ENCODE measurements around the gene JUNB. TPM values are rescaled to one million over a fixed set of nuclear protein-coding genes. Genes with fewer than 3 reads are reported as not detected.

The JUNB gene
- total and polyA plus RNA-seq, 2 of the 4 experiments (the other 2 are of a cell fraction), result 20.8 to 109 TPM

DNA sequence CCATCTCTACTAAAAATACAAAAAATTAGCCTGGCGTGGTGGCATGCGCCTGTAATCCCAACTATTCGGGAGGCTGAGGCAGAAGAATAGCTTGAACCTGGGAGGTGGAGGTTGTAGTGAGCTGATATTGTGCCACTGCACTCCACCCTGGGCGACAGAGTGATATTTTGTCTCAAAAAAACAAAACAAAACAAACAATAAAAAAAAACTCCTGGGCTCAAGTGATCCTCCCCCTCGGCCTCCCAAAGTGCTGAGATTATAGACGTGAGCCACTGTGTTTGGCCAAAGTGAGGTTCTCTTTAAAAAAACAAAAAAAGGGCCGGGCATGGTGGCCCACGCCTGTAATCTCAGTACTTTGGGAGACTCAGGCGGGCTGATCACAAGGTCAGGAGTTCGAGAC lies 3.8 kb upstream of the JUNB start:
- Histone ChIP-seq H3K4me1 (ENCODE audit: control insufficient read depth, insufficient read depth, low read length) (peaks cover 46% of the 10 kb centered on the region), H3K4me2 (ENCODE audit: low read depth, low read length) (no peak overlapping the region)
- dilution Hi-C loops (cut with HindIII; ENCODE audit: low sequenced_read_pairs, unreplicated experiment), result no loop called here

More for the DNA sequence above, 3.8 kb upstream of the JUNB start:
- no peak overlapping the region for H2BK120ac ChIP-seq (ENCODE audit: low read depth, low read length)
- H3K36me3 ChIP-seq (ENCODE audit: control insufficient read depth, insufficient read depth, low read length), result no peaks in the 10 kb centered on the region
- no peak overlapping the region for H2AK9ac ChIP-seq (replicated peaks; ENCODE audit: low read depth, low read length, poor library complexity)
- no peaks in the 10 kb centered on the region for H3K9me3 ChIP-seq (ENCODE audit: control insufficient read depth, insufficient read depth, low read length)
- no peak overlapping the region for H3K9ac ChIP-seq (ENCODE audit: low read depth, low read length)
- no peak overlapping the region for H3K18ac ChIP-seq (ENCODE audit: low read depth, low read length)
- no peak overlapping the region for H2BK20ac ChIP-seq (ENCODE audit: low read depth, low read length)
- no TSS peak for BruUV-seq (replicated peaks)
- no peak overlapping the region for H2BK5ac ChIP-seq (ENCODE audit: low read depth, low read length, poor library complexity, severe bottlenecking)
- ATAC-seq (ENCODE audit: low read depth) (no peak), DNase-seq (no peak)
- ChIA-PET CTCF (interaction anchor here (1.1 kb wide), 1 partner anchor 21 kb away, joined by 3 read pairs; no protein-coding TSS in a partner anchor), POLR2A (ENCODE audit: unreplicated experiment) (no interaction called here)
- no peak overlapping the region for H3K4ac ChIP-seq (ENCODE audit: low read depth, low read length)
- TF ChIP-seq POLR2A (IDR thresholded peaks at IDR 0.05; ENCODE audit: low read depth, low read length), result no peak; the same call in 1 of the 2 replicates
- no peak overlapping the region for H4K5ac ChIP-seq (ENCODE audit: low read depth, low read length)
- H3K9me1 ChIP-seq (ENCODE audit: insufficient read depth, low read length), result peaks cover 17% of the 10 kb centered on the region
- WGBS, 2 experiments (ENCODE audit: extremely low coverage in 2 of 2, insufficient read length in 1 of 2), result 89% methylated on average over 4 of the region's 10 CpGs; no CpG with 5 or more reads in 1 of the 2 experiments
- H3K27me3 ChIP-seq (ENCODE audit: control insufficient read depth, insufficient read depth, low read length), result no peaks in the 10 kb centered on the region
- peaks cover 12% of the 10 kb centered on the region for H4K20me1 ChIP-seq (ENCODE audit: insufficient read depth, low read length)
- no peak overlapping the region for H2AFZ ChIP-seq (replicated peaks; ENCODE audit: low read length, poor library complexity)
- H3K56ac ChIP-seq (ENCODE audit: extremely low read depth, insufficient read depth, low read length), result no peak overlapping the region
- intact Hi-C loops (cut with micrococcal nuclease), result no loop called here
- H3K14ac ChIP-seq (replicated peaks; ENCODE audit: low read depth, low read length), result no peak overlapping the region
- H3K79me1 ChIP-seq (ENCODE audit: low read depth in 1 of 2, low read length in 2 of 2), result peaks cover 0 to 35% of the 10 kb centered on the region in 2 experiments; a peak in 2 of 4 replicates
- no peak overlapping the region for H3K27ac ChIP-seq (ENCODE audit: insufficient read depth, low read length)
- H2BK15ac ChIP-seq (ENCODE audit: low read depth, low read length), result no peak overlapping the region
- H2AK5ac ChIP-seq (ENCODE audit: low read depth, low read length), result no peak overlapping the region
- in situ Hi-C loops (cut with MboI; ENCODE audit: low sequenced_read_pairs), result loop anchor here (25.0 kb wide), 1 partner anchor 1050 kb away; no protein-coding TSS in a partner anchor
- no peak overlapping the region for H3K4me3 ChIP-seq (ENCODE audit: insufficient read depth, low read depth, low read length)
- H4K91ac ChIP-seq (ENCODE audit: insufficient read depth, low read depth, low read length), result no peak overlapping the region
- no peak overlapping the region for H4K8ac ChIP-seq (ENCODE audit: low read depth in 2 of 2, low read length in 2 of 2)
- no peak overlapping the region for H3K23ac ChIP-seq (ENCODE audit: low read depth, low read length)

Measured in IMR-90 (cell line).